A549 (cell line): ENCODE measurements around the gene FAM174C. TPM values are rescaled to one million over a fixed set of nuclear protein-coding genes. Genes with fewer than 3 reads are reported as not detected.

Experiments used
- ATAC-seq, 2 experiments: fragments of 200-7000 bp in 1 of 2; fragments of >200 bp in 1 of 2; cut with Nextera tagmentation in 1 of 2; cut with Tn5 transposase in 1 of 2; 3 replicates each; pipeline versions ENCODE4 v1.8.0 to v1.9.1; 2018 to 2020; ENCODE audit warnings: mild to moderate bottlenecking in 1 of 2, moderate library complexity in 1 of 2
- CTCF ChIA-PET: fragments of 300-600 bp; sonication (Branson Sonifier 250); formaldehyde crosslinking; extraction: SDS; loops from one replicate; lab custom pipeline; 2021; ENCODE audit warnings: antibody characterized with exemption, inconsistent platforms; lab: Yijun Ruan, JAX
- POLR2A ChIA-PET: fragments of 350-600 bp; formaldehyde crosslinking; extraction: SDS; loops from one replicate; lab custom pipeline; 2021; ENCODE audit warnings: antibody characterized with exemption, inconsistent platforms; lab: Yijun Ruan, JAX
- DNase-seq, 2 experiments: peaks; one replicate each; pipeline versions ENCODE4 v3.0.0 to v3.0.0-alpha.2; 2011 to 2016; ENCODE audit warnings: low read depth in 1 of 2, low spot score in 1 of 2
- FAIRE-seq: peaks from 2 replicates; lab custom pipeline; 2011; peaks lifted over from hg19 to GRCh38; lab: Jason Lieb, UNC
- H3K27ac ChIP-seq, 2 experiments: fragments of >200 bp; sonication (Bioruptor Twin); formaldehyde crosslinking; 3 replicates each; pipeline ENCODE4 v1.5.1; 2016 to 2017
- H3K4me1 ChIP-seq: fragments of >200 bp; sonication (Bioruptor Twin); formaldehyde crosslinking; 3 replicates; pipeline ENCODE4 v1.6.1; 2016
- H3K4me2 ChIP-seq: fragments of >200 bp; sonication (Bioruptor Twin); formaldehyde crosslinking; 3 replicates; pipeline ENCODE4 v1.6.1; 2016
- H3K4me3 ChIP-seq: fragments of >200 bp; sonication (Bioruptor Twin); formaldehyde crosslinking; 3 replicates; pipeline ENCODE4 v1.5.1; 2016
- H3K9me3 ChIP-seq: fragments of >200 bp; sonication (Bioruptor Twin); formaldehyde crosslinking; 3 replicates; pipeline ENCODE4 v1.6.1; 2016
- CBX2 ChIP-seq: fragments of 200-600 bp; sonication (generic); IDR thresholded peaks from 2 replicates; pipeline ENCODE4 v1.6.1; 2016; ENCODE audit warnings: low read depth, mild to moderate bottlenecking, borderline replicate concordance
- CEBPB ChIP-seq, 2 experiments: fragments of >200 bp in 1 of 2; sonication (Bioruptor Twin) in 1 of 2; formaldehyde crosslinking in 1 of 2; IDR thresholded peaks; 2 replicates each; pipeline ENCODE4 v1.6.1; 2012 to 2016
- CHD4 ChIP-seq: fragments of 200-600 bp; sonication (generic); IDR thresholded peaks from 2 replicates; pipeline ENCODE4 v1.6.1; 2016; ENCODE audit warnings: antibody characterized with exemption, mild to moderate bottlenecking, borderline replicate concordance
- CTCF ChIP-seq: fragments of >200 bp; sonication (Bioruptor Twin); formaldehyde crosslinking; IDR thresholded peaks from 3 replicates; pipeline ENCODE4 v1.5.1; 2016
- EHMT2 ChIP-seq: fragments of 200-600 bp; sonication (generic); IDR thresholded peaks from 2 replicates; pipeline ENCODE4 v1.6.1; 2016; ENCODE audit warnings: antibody characterized with exemption, low read depth, mild to moderate bottlenecking, moderate library complexity
- EP300 ChIP-seq, 2 experiments: fragments of >200 bp; sonication (Bioruptor Twin); formaldehyde crosslinking; IDR thresholded peaks; 2 replicates in 1 of 2; 3 replicates in 1 of 2; pipeline ENCODE4 v1.6.1; 2016 to 2017
- ESRRA ChIP-seq: fragments of 150-350 bp; IDR thresholded peaks from 2 replicates; pipeline ENCODE4 v1.6.1; 2014; ENCODE audit warnings: mild to moderate bottlenecking, low read length, borderline replicate concordance
- FOSB ChIP-seq: fragments of 250-450 bp; sonication (Bioruptor Pico); IDR thresholded peaks from 2 replicates; pipeline ENCODE4 v1.5.0; 2020; ENCODE audit warnings: mild to moderate bottlenecking, moderate library complexity
- FOSL2 ChIP-seq, 2 experiments: fragments of 450-650 bp in 1 of 2; fragments of >200 bp in 1 of 2; sonication (Bioruptor Twin) in 1 of 2; formaldehyde crosslinking; IDR thresholded peaks; 2 replicates each; pipeline versions ENCODE4 v1.5.0 to v1.6.1; 2016 to 2020; ENCODE audit warnings: mild to moderate bottlenecking in 1 of 2, moderate library complexity in 1 of 2
- FOXS1 ChIP-seq: fragments of 250-450 bp; sonication (Bioruptor Pico); IDR thresholded peaks from 2 replicates; pipeline ENCODE4 v1.5.0; 2020; ENCODE audit warnings: mild to moderate bottlenecking, moderate library complexity
- HDAC2 ChIP-seq: fragments of 200-600 bp; sonication (generic); IDR thresholded peaks from 2 replicates; pipeline ENCODE4 v1.6.1; 2016
- HOXB13 ChIP-seq: fragments of 250-450 bp; sonication (Bioruptor Pico); IDR thresholded peaks from 2 replicates; pipeline ENCODE4 v1.5.0; 2020; ENCODE audit warnings: low read depth, mild to moderate bottlenecking, moderate library complexity
- JUN ChIP-seq, 2 experiments: fragments of >200 bp; sonication (Bioruptor Twin); formaldehyde crosslinking; IDR thresholded peaks; 2 replicates in 1 of 2; 3 replicates in 1 of 2; pipeline ENCODE4 v1.6.1; 2016 to 2017
- MAZ ChIP-seq: fragments of 150-350 bp; IDR thresholded peaks from 2 replicates; pipeline ENCODE4 v1.6.1; 2014; ENCODE audit warnings: antibody characterized with exemption, low read depth, low read length, borderline replicate concordance
- MYC ChIP-seq: IDR thresholded peaks from 2 replicates; pipeline ENCODE4 v1.6.1; 2012; ENCODE audit warnings: mild to moderate bottlenecking, inconsistent platforms, low read length, improper control_type of control experiment, borderline replicate concordance
- PHF8 ChIP-seq: fragments of 200-600 bp; sonication (generic); IDR thresholded peaks from 2 replicates; pipeline ENCODE4 v1.6.1; 2016; ENCODE audit warnings: low read depth, mild to moderate bottlenecking, antibody characterized with exemption, moderate library complexity, borderline replicate concordance
- POLR2A ChIP-seq: IDR thresholded peaks from 2 replicates; pipeline ENCODE4 v1.6.1; 2012; ENCODE audit warnings: mild to moderate bottlenecking, low read length
- ZC3H11A ChIP-seq: fragments of 450-650 bp; IDR thresholded peaks from 2 replicates; pipeline ENCODE4 v1.6.1; 2014; ENCODE audit warnings: antibody characterized with exemption, mild to moderate bottlenecking
- ZNF302 ChIP-seq: fragments of 250-450 bp; sonication (Bioruptor Pico); IDR thresholded peaks from 2 replicates; pipeline ENCODE4 v1.9.0; 2021; ENCODE audit warnings: inconsistent platforms, mild to moderate bottlenecking, moderate library complexity
- WGBS: methylation state at CpG from one replicate; pipeline ENCODE4 v1.1.6; 2017; ENCODE audit errors: missing lambda C conversion rate; 5-methylcytosine and 5-hydroxymethylcytosine counted together
- polyA plus RNA-seq, 4 experiments: library from polyadenylated mRNA; depleted of rRNA in 3 of 4; stranded (reverse); fragments of >200 nt; fragmentation: RNase III in 1 of 4; extraction: RNeasy Plus Mini Kit Qiagen cat#74134 plus additional on column Dnase treatment in 1 of 4; gene quantifications; 2 replicates in 3 of 4; 3 replicates in 1 of 4; pipeline ENCODE4 v1.2.3, GENCODE V29; 2011 to 2017
- TF ChIP-seq, protein P1 (sequence below): fragments of 450-650 bp; IDR thresholded peaks from 2 replicates; pipeline ENCODE4 v1.6.1; 2014; ENCODE audit warnings: antibody characterized with exemption
- TF ChIP-seq, protein P2 (sequence below): IDR thresholded peaks from 2 replicates; pipeline ENCODE4 v1.6.1; 2012; ENCODE audit warnings: low read depth, borderline replicate concordance
- TF ChIP-seq, protein P3 (sequence below): fragments of 200-600 bp; sonication (generic); IDR thresholded peaks from 2 replicates; pipeline ENCODE4 v1.6.1; 2016; ENCODE audit warnings: antibody characterized with exemption, mild to moderate bottlenecking, moderate library complexity

Gene FAM174C
- polyA plus RNA-seq, 2 of the 4 experiments (the other 2 are of a cell fraction) = 24.8 to 37.1 TPM

DNA sequence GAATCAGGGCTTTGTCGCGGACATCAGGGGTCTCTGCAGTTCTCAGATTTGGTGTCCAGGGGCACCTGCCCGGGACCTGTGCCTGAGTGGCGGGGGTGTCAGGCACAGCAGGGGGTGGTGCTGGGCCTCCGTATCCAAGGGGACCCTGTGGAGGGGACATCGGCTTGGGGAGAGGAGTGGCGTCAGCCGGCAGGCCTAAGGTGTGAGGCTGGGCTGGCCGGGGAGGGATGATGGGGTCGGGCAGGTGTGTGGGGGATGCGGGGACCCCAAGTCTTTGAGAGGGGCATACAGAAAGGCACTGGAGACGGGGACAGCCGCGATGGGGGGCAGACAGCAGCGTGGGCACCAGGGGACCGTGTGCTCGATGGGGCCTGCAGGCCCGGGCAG, 12.9 kb downstream of the FAM174C start:
- no peak for ATAC-seq
- ChIA-PET CTCF (interaction anchor here (0.7 kb wide), 1 partner anchor 66 kb away, joined by 3 read pairs; a partner anchor contains a TSS), POLR2A (no interaction called here)
- Histone ChIP-seq H3K4me1 (peaks cover 23% of the 10 kb centered on the region), H3K9me3 (no peaks in the 10 kb centered on the region), H3K4me3 (no peak overlapping the region), H3K4me2 (no peak overlapping the region), H3K27ac (no peak overlapping the region)
- DNase-seq = no peak
- FAIRE-seq = no peak
- TF ChIP-seq PHF8 = no peak
- TF ChIP-seq CBX2 = no peak
- TF ChIP-seq, protein P1, sequence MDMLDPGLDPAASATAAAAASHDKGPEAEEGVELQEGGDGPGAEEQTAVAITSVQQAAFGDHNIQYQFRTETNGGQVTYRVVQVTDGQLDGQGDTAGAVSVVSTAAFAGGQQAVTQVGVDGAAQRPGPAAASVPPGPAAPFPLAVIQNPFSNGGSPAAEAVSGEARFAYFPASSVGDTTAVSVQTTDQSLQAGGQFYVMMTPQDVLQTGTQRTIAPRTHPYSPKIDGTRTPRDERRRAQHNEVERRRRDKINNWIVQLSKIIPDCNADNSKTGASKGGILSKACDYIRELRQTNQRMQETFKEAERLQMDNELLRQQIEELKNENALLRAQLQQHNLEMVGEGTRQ = no peak
- TF ChIP-seq MAZ = no peak
- no peak for TF ChIP-seq JUN (IDR thresholded peaks at IDR 0.05)
- 89% methylated on average over 13 of the region's 18 CpGs for WGBS

DNA sequence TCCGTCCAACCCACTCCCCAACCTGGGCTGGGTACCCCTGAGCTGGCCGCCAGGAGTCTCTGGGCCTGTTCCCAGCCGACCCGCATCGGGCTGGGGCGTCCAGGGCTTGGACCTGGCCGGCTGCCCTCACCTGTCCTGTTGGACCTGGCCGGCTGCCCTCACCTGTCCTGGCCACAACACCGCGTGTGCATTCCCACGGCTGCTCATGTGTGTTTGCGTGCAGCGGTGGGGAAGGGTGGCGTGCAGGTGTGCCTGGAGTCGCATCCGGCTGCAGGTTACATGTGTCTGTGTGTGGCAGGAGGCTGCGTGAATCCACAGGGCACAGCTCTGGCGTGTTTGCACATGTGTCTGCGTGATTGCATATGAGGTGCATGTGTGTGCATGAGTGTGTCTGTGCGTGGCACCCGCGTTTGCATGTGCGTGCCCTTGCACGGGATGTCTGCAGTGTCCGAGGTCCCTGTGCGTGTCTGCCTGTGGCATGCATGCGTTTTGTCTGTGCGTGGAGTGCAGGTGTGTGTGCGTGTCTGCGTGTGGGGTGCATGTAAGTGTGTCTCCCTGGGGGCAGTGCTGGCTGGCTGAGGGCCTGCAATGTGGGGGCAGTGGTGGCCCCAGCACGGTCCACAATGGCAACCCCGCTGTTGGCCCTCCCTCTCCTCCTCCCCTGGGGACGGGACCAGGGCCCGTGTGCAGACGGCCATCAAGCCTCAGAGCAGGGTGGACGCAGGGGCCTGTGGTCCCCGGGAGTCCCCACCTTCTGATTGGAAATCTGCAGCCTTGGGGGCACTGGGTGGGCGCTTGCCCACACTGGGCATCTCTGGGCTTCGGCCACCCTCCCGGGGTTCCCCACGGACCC, 13.7 kb downstream of the FAM174C start:
- no peaks in the 10 kb centered on the region for H3K9me3 ChIP-seq
- WGBS = 79% methylated on average over 24 of the region's 41 CpGs
- FAIRE-seq = no peak

GRCh38 chr19:1289686-1290025, 14.3 kb downstream of the FAM174C start:
- FAIRE-seq (no peak), DNase-seq (no peak), ATAC-seq (no peak)
- Histone ChIP-seq H3K4me2 (no peak overlapping the region), H3K27ac (no peak overlapping the region), H3K9me3 (no peaks in the 10 kb centered on the region), H3K4me3 (no peak overlapping the region), H3K4me1 (peaks cover 15% of the 10 kb centered on the region)
- TF ChIP-seq HOXB13 (CRISPR knock-in tag) (no peak), FOSB (CRISPR knock-in tag) (no peak)
- CTCF ChIA-PET = interaction anchor here (1.2 to 1.3 kb wide), 2 partner anchors 10 to 156 kb away, joined by 3 to 4 read pairs; no protein-coding TSS in a partner anchor
- POLR2A ChIA-PET = no interaction called here
- 65% methylated on average over 4 of the region's 19 CpGs for WGBS

More for the DNA sequence above, 13.7 kb downstream of the FAM174C start:
- H3K4me3 ChIP-seq = no peak overlapping the region
- ATAC-seq (no peak), DNase-seq (no peak)
- ChIA-PET POLR2A (no interaction called here), CTCF (interaction anchor here (1.3 kb wide), 1 partner anchor 10 kb away, joined by 4 read pairs; no protein-coding TSS in a partner anchor)
- TF ChIP-seq HDAC2 = no peak
- TF ChIP-seq MYC = no peak
- TF ChIP-seq CEBPB (IDR thresholded peaks at IDR 0.05) = no peak
- TF ChIP-seq FOSL2 (IDR thresholded peaks at IDR 0.05) = no peak
- no peak for TF ChIP-seq FOSL2 (CRISPR knock-in tag; IDR thresholded peaks at IDR 0.05)
- TF ChIP-seq, protein P2, sequence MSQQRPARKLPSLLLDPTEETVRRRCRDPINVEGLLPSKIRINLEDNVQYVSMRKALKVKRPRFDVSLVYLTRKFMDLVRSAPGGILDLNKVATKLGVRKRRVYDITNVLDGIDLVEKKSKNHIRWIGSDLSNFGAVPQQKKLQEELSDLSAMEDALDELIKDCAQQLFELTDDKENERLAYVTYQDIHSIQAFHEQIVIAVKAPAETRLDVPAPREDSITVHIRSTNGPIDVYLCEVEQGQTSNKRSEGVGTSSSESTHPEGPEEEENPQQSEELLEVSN = no peak
- TF ChIP-seq EHMT2 = no peak
- TF ChIP-seq ESRRA = no peak
- no peak for TF ChIP-seq MAZ
- no peak for TF ChIP-seq ZNF302 (CRISPR knock-in tag)
- no peak overlapping the region for H3K4me2 ChIP-seq
- H3K4me1 ChIP-seq = peaks cover 21% of the 10 kb centered on the region
- no peak overlapping the region for H3K27ac ChIP-seq

GRCh38 chr19:1290196-1290702, 14.9 kb downstream of the FAM174C start:
- POLR2A ChIA-PET = interaction anchor here (1.2 kb wide), 1 partner anchor 15 kb away, joined by 4 read pairs; the partner anchor contains the start of gene FAM174C
- CTCF ChIA-PET = interaction anchor here (1.2 to 2.1 kb wide), 3 partner anchors 11 to 155 kb away, joined by 3 to 12 read pairs (median 4); no protein-coding TSS in a partner anchor
- Histone ChIP-seq H3K4me3 (no peak overlapping the region), H3K27ac (no peak overlapping the region; a peak in 1 of 6 replicates), H3K4me2 (no peak overlapping the region), H3K4me1 (peaks cover 19% of the 10 kb centered on the region), H3K9me3 (no peaks in the 10 kb centered on the region)
- FAIRE-seq = no peak
- DNase-seq = no peak
- WGBS = 80% methylated on average over 15 of the region's 24 CpGs
- ATAC-seq = no peak
- TF ChIP-seq FOXS1 (CRISPR knock-in tag) (no peak), CTCF (no peak), EP300 (IDR thresholded peaks at IDR 0.05) (no peak), CHD4 (no peak), POLR2A (no peak), ZC3H11A (no peak)
- TF ChIP-seq, protein P3, sequence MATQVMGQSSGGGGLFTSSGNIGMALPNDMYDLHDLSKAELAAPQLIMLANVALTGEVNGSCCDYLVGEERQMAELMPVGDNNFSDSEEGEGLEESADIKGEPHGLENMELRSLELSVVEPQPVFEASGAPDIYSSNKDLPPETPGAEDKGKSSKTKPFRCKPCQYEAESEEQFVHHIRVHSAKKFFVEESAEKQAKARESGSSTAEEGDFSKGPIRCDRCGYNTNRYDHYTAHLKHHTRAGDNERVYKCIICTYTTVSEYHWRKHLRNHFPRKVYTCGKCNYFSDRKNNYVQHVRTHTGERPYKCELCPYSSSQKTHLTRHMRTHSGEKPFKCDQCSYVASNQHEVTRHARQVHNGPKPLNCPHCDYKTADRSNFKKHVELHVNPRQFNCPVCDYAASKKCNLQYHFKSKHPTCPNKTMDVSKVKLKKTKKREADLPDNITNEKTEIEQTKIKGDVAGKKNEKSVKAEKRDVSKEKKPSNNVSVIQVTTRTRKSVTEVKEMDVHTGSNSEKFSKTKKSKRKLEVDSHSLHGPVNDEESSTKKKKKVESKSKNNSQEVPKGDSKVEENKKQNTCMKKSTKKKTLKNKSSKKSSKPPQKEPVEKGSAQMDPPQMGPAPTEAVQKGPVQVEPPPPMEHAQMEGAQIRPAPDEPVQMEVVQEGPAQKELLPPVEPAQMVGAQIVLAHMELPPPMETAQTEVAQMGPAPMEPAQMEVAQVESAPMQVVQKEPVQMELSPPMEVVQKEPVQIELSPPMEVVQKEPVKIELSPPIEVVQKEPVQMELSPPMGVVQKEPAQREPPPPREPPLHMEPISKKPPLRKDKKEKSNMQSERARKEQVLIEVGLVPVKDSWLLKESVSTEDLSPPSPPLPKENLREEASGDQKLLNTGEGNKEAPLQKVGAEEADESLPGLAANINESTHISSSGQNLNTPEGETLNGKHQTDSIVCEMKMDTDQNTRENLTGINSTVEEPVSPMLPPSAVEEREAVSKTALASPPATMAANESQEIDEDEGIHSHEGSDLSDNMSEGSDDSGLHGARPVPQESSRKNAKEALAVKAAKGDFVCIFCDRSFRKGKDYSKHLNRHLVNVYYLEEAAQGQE = no peak
